Measurements from ENCODE around the gene TLE4.

Gene TLE4

DNA sequence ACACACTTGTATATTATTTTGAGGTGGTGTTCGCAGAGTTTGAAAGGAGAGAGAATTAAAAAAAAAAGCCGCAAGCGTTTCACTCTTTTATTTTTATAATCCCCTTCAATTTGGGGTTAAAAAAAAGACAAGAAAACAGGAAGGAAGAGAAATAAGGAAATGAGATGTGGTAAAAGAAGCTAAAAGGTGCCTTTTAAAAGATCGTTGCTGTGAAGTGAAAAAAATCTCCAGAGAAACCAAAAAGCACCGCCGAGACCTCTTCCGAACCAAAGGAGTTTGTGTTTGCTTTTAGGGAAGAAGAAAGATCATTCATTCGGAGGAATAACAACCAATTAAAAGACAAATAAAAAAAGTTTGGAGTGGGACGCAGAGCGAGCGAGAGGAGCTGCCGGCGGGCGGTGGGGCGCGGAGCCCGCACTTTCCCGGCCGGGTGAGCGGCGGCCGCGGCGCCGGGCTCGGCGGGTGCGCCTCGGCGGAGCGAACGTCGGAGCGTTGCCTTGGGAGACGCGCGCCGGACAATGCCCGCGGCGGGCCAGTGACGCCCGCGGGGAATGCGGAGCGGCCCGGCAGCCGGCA is 355 bp downstream of the TLE4 start:
- DNase-seq (ENCODE audit: low read depth), result no peak
- H3K4me3 ChIP-seq (ENCODE audit: low read depth, low read length), result peak overlapping the region; percentile 74
- TF ChIP-seq, protein P1, sequence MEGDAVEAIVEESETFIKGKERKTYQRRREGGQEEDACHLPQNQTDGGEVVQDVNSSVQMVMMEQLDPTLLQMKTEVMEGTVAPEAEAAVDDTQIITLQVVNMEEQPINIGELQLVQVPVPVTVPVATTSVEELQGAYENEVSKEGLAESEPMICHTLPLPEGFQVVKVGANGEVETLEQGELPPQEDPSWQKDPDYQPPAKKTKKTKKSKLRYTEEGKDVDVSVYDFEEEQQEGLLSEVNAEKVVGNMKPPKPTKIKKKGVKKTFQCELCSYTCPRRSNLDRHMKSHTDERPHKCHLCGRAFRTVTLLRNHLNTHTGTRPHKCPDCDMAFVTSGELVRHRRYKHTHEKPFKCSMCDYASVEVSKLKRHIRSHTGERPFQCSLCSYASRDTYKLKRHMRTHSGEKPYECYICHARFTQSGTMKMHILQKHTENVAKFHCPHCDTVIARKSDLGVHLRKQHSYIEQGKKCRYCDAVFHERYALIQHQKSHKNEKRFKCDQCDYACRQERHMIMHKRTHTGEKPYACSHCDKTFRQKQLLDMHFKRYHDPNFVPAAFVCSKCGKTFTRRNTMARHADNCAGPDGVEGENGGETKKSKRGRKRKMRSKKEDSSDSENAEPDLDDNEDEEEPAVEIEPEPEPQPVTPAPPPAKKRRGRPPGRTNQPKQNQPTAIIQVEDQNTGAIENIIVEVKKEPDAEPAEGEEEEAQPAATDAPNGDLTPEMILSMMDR (IDR thresholded peaks at IDR 0.05; ENCODE audit: insufficient read depth, low read depth, low read length, missing control alignments), result no peak

DNA sequence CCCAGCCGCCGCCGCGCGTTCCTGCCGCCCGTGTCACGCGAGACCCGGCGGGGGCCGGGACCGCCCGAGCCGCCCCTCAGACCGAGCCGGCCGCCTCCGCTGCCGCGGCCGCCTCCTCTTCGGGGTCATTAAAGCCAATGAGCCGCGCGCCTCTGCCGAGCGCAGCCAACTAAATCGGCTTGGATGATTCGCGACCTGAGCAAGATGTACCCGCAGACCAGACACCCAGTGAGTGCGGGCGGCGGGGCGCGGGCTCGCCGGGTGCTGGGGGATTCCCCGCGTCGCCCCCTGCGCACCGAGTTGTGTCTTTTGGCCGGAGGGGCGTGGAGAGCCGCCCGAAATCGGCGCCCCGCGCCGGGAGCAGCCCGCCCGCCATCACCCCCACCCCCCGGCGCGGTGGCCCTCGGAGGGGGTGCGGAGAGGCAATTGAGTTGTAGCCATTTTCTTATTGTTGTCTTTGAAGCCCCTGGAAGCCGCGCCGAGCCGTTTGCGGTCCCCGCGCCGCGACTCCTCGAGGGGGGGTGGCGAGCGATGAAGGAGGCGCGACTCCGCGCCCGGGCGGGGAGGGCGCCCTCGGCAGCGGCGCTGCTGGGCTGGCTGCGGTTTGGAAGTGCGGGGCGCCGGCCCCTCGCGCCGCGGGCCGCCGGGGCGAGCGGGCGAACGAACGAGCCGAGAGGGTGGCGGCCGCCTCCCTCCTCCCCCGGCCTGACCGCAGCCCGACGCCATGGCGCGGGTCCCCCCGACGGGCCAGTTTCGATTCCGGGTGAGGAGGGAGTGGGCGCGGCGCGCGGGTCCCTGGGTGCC is 1.0 kb downstream of the TLE4 start:
- H3K4me3 ChIP-seq (ENCODE audit: low read depth, low read length), result peak overlapping the region; percentile 74
- DNase-seq (ENCODE audit: low read depth), result peak; percentile 61
- TF ChIP-seq, protein P1 (IDR thresholded peaks at IDR 0.05; ENCODE audit: insufficient read depth, low read depth, low read length, missing control alignments), result no peak

- H3K4me3 ChIP-seq (ENCODE audit: low read depth, low read length), result peak overlapping the region; percentile 74
- no peak for DNase-seq (ENCODE audit: low read depth)
- TF ChIP-seq, protein P1 (IDR thresholded peaks at IDR 0.05; ENCODE audit: insufficient read depth, low read depth, low read length, missing control alignments), result no peak
These were observed 1.7 kb downstream of the TLE4 start for GRCh38 chr9:79573412-79573923.

GRCh38 chr9:79574136-79574535 is 2.4 kb downstream of the TLE4 start:
- peak overlapping the region; percentile 74 for H3K4me3 ChIP-seq (ENCODE audit: low read depth, low read length)
- DNase-seq (ENCODE audit: low read depth), result no peak
- TF ChIP-seq, protein P1 (IDR thresholded peaks at IDR 0.05; ENCODE audit: insufficient read depth, low read depth, low read length, missing control alignments), result no peak

DNA sequence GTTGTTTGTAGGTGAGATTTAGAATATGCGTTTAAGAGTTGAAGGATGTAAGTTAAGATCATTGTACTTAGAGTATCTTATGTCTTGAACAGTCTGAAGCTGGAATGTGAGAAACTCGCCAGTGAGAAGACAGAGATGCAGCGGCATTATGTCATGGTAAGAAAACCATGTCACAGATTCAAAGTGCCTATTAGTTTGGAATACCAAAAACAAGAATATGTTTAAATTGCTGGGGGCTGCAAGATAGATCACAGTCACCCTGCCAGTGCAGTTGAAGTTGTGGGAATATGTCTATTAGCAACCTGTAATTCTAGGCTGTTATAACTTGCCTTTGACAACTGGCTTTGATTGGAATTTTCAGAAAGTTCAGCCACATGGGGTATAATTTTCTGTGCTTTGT is 3.0 kb downstream of the TLE4 start:
- TF ChIP-seq, protein P1 (IDR thresholded peaks at IDR 0.05; ENCODE audit: insufficient read depth, low read depth, low read length, missing control alignments), result no peak
- no peak overlapping the region for H3K4me3 ChIP-seq (ENCODE audit: low read depth, low read length)
- no peak for DNase-seq (ENCODE audit: low read depth)

- TF ChIP-seq, protein P1 (IDR thresholded peaks at IDR 0.05; ENCODE audit: insufficient read depth, low read depth, low read length, missing control alignments), result no peak
- no peak overlapping the region for H3K4me3 ChIP-seq (ENCODE audit: low read depth, low read length)
- no peak for DNase-seq (ENCODE audit: low read depth)
These were observed 3.8 kb downstream of the TLE4 start for GRCh38 chr9:79575547-79575946.
